Adrenal gland (tissue), 5 donors: ENCODE measurements around the gene TPM2.

Experiments used
- CTCF ChIP-seq, 6 experiments: fragments of 450-650 bp in 4 of 6; fragments of 200-600 bp in 2 of 6; sonication (generic) in 1 of 6; IDR thresholded peaks; 1 replicate in 5 of 6; 2 replicates in 1 of 6; pipeline versions ENCODE4 v1.5.1 to v1.8.0; 2016 to 2021; ENCODE audit warnings: antibody characterized with exemption in 6 of 6, mild to moderate bottlenecking in 2 of 6, moderate library complexity in 1 of 6
- POLR2A ChIP-seq, 2 donors: fragments of 450-650 bp; IDR thresholded peaks; one replicate each; pipeline ENCODE4 v1.6.1; 2017; ENCODE audit warnings: antibody characterized with exemption in 2 of 2, mild to moderate bottlenecking in 2 of 2, moderate library complexity in 1 of 2
- donor health status: DM: no; HTN: no; CAD: no.

- no peak for TF ChIP-seq POLR2A (IDR thresholded peaks at IDR 0.05)
- no peak for TF ChIP-seq CTCF (IDR thresholded peaks at IDR 0.05)
These were observed 529 bp upstream of the TPM2 start for GRCh38 chr9:35690294-35690613.
